A549 treated with GW870086 at 1 μM for 4 hours (cell line): ENCODE data around the gene ACTL10. TPM values are rescaled to one million over a fixed set of nuclear protein-coding genes. Genes with fewer than 3 reads are reported as not detected.

Experiments used
- total RNA-seq: library from RNA; stranded (reverse); fragments of 200-300 nt; extraction: Qiagen RNA extraction; gene quantifications from 5 replicates; pipeline ENCODE4 v1.2.3, GENCODE V29; 2022; ENCODE audit warnings: low read depth

ACTL10 gene
- total RNA-seq = 0.06 to 0.07 TPM (median 0.06 TPM) in 3 of 5 replicates, not detected in the others

DNA sequence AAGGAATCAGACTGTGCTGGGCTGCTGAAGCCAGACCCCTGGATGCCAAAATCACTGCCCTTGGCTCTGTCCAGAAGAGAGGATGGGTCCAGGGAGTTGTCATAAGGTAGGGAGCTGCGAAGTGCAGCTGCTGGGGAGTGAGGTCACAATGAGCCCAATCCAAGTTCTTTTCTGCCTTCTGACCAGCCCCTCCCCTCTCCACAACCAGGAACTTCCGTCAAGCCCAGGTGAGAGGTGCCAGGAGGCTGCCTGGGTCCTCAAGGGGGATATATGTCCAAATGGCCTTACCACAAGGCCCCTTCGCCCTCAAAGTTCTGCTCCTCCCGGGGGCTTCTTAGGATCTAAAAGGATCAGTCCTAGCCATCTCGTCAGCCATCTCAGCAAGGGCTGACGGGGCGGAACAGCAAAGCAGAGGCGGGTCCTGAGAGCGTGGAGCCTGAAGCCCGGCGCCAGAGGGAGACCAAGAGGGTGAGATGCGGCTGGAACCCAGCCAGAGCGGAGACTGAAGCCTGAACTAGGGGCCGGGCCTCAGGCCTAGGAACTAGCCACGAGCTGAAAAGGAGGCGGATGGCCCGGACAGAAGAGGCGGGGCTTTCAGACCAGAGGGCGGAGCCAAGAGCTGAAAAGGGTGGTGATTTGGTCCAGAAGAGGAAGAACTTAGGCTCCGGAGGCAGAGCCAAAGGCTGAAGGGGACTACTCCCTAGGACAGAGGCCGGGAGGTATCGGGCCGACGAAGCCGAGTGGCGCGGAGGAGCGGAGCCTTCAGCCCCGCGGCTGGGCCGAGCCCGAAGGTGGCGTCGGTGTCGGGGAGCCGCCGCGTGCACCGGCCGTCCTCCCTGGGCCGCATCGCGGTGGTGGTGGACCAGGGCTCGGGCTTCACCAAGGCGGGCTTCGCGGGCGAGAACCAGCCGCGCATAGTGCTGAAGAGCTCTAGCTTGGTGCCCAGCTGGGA, at the start of gene ACTL10:
ACTL10 (plus strand) TSS at position 651 of the 952 bp plus-strand sequence. CDS start 555 bp downstream, outside the sequence.

DNA sequence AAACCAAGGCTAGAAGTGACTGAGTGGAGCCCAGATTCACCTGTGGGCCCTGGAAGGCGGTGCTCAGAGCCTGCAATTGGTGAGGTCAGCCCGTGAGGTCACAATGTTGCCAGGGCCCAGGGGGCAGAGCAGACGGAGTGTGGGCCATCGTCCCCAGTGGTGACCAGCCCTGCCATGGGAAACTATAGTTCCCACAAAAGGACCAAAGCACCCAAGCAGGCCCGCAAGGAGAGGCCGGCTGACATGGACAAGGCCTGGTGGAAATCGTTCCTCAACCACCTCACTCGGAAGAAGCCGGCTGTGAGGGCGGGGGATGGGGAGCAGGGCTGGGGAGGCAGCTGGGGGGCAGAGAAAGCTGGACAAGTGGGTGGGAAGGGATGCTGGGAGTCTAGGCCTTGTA, 4.6 kb upstream of the ACTL10 start, which contains the start of gene C20orf144:
C20orf144 (plus strand) TSS at position 156 of the 400 bp plus-strand sequence; CDS start at position 175, 19 bp downstream.

DNA sequence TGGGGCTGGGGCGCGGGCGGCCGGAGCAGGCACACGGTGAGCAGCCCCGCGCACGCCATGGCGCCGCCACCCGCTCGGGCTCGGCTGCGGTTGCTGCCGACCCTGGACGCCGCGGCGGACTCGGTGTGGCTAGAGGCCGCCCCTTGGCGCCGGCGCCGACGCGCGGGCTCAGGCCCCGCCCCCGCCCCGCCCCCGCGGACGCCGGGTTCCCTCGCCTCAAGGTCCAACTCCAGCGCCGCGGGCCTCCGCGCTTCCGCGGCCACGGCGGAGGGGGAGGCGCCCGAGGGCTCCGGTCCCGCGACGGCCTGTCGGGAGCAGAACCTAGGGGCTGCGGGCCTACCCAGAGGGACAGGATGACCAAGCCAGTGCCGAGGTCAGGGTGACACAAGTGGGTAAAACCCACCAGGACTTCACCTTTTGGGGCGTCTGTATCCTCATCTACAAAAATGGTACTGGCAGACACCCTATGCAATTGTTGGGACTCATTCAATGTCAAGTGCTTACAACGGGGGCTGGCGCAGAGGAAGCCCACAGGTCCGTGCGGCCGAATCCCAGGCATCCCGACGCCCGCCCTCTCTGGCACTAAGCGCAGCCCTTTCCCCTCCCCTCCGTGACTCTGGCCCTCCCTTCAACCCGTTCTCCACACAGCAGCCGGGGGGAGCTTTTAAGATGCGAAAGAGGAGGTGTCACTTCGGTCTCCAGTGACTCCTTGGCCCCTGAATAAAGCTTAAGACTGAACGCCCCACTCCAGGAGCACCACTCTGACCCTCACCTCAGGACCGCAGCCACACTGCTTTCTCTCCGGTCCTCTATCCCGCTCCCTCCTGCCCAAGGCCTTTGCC, 7.8 kb downstream of the ACTL10 start, which contains the start of gene NECAB3:
NECAB3 (minus strand) TSS at position 135 of the 842 bp plus-strand sequence; CDS start at position 59, 76 bp downstream.

DNA sequence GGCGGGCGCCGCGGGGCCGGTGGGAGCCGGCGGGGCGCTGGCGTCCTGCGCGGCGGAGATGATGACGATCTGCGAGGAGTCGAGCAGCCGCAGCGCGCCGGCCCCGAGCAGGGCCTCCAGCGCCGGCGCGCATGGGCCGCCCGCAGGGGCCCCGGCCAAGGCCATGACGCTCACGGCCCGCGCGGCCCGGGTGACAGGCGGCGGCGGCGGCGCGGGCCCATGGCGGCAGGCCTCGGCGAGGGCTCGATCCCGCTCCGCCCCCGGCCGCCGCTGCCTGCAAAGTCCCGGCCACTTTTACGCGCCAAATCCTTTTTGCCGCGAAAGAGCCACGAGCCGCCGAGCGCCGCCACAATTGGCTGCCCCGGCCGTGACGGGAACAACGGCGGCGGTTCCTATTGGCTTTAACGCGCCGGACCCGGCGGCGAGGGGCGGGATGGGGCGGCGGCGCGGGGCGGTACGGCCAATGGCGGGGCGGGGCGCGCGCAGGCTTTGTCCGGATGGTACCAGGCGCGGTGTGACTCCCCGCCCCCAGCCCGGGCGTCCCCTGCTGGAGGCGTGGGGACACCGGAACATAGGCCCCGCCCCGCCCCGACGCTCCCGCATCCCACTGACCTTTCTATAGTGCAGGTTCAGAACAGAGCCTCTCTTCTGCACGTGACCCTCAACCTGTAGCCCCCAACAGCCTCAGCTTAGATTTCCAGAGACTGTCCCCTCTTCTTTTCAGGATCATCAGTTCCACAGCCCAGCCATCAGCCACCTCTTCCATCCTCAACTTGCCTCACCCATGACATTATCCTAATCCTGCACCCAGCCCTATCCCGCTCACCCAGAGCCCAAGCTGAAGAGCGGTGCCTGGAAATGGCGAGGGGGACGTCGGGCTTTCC, 19.6 kb downstream of the ACTL10 start, which contains the start of gene E2F1:
E2F1 (minus strand) TSS at position 286 of the 884 bp plus-strand sequence; CDS start at position 165, 121 bp downstream.

Other genes starting within 250 kb of the ACTL10 start
- gene SNTA1, start 223.2 kb upstream of the ACTL10 start, total RNA-seq = 8.3 to 12.7 TPM (median 10.1 TPM) in 5 replicates
- gene CBFA2T2, start 176.8 kb upstream of the ACTL10 start, total RNA-seq = 3.9 to 6.7 TPM (median 5.9 TPM) in 5 replicates
- 0.07 to 0.19 TPM (median 0.11 TPM) in 4 of 5 replicates, not detected in the other for gene C20orf144, start 4.6 kb upstream of the ACTL10 start, total RNA-seq
- gene NECAB3, start 7.5 kb downstream of the ACTL10 start, total RNA-seq = 8.0 to 12.7 TPM (median 12.3 TPM) in 5 replicates
- gene E2F1, start 19.4 kb downstream of the ACTL10 start, total RNA-seq = 21.9 to 27.7 TPM (median 25.6 TPM) in 5 replicates
- 4.9 to 6.8 TPM (median 5.4 TPM) in 5 replicates for gene PXMP4, start 53.4 kb downstream of the ACTL10 start, total RNA-seq
- gene ZNF341, start 65.1 kb downstream of the ACTL10 start, total RNA-seq = 2.8 to 4.1 TPM (median 3.3 TPM) in 5 replicates
- 145 to 159 TPM (median 155 TPM) in 5 replicates for gene CHMP4B, start 144.4 kb downstream of the ACTL10 start, total RNA-seq